ENCODE results near the gene S100Z. TPM values are rescaled to one million over a fixed set of nuclear protein-coding genes. Genes with fewer than 3 reads are reported as not detected.
"Not testable (repeated sequence)": the region's sequence is repeated elsewhere in the genome, so short reads cannot be mapped to it uniquely, and the experiment has no call there.

The S100Z gene
- total RNA-seq, 4 donors from 2014 or later: not detected

- 74% methylated on average over 3 of the region's 3 CpGs for WGBS
Measured at GRCh38 chr5:76855961-76856360, 6.1 kb downstream of the S100Z start.

GRCh38 chr5:76856800-76857199 lies 7.0 kb downstream of the S100Z start:
- DNase-seq (ENCODE audit: low spot score in 2 of 2); H3K27ac ChIP-seq; H3K27me3 ChIP-seq; H3K4me1 ChIP-seq; H3K9me3 ChIP-seq; H3K4me3 ChIP-seq; H3K36me3 ChIP-seq: not testable (repeated sequence)
- 90% methylated on average over 4 of the region's 4 CpGs for WGBS

More at GRCh38 chr5:76855961-76856360, 6.1 kb downstream of the S100Z start:
- Histone ChIP-seq H3K4me3 (no peak overlapping the region), H3K36me3 (no peaks in the 10 kb centered on the region), H3K27ac (no peak overlapping the region), H3K9me3 (no peaks in the 10 kb centered on the region), H3K4me1 (peaks cover 1% of the 10 kb centered on the region), H3K27me3 (no peaks in the 10 kb centered on the region)
- DNase-seq (ENCODE audit: low spot score in 2 of 2): no peak
- no peak for TF ChIP-seq CTCF (IDR thresholded peaks at IDR 0.05)
- TF ChIP-seq POLR2A (IDR thresholded peaks at IDR 0.05): no peak
- no peak for TF ChIP-seq POLR2AphosphoS5 (IDR thresholded peaks at IDR 0.05)
- no peak for TF ChIP-seq EP300 (IDR thresholded peaks at IDR 0.05)

GRCh38 chr5:76859591-76860247 lies 9.9 kb downstream of the S100Z start:
- no peaks in the 10 kb centered on the region for H3K36me3 ChIP-seq
- H3K27me3 ChIP-seq: no peaks in the 10 kb centered on the region
- no peak overlapping the region for H3K27ac ChIP-seq
- WGBS: 79% methylated on average over 10 of the region's 10 CpGs
- no peaks in the 10 kb centered on the region for H3K4me1 ChIP-seq
- no peak overlapping the region for H3K4me3 ChIP-seq
- TF ChIP-seq POLR2A (IDR thresholded peaks at IDR 0.05): no peak
- no peak for TF ChIP-seq POLR2AphosphoS5 (IDR thresholded peaks at IDR 0.05)
- no peak for TF ChIP-seq EP300 (IDR thresholded peaks at IDR 0.05)
- no peak for TF ChIP-seq CTCF (IDR thresholded peaks at IDR 0.05)
- no peak for DNase-seq (ENCODE audit: low spot score in 2 of 2)
- no peaks in the 10 kb centered on the region for H3K9me3 ChIP-seq

GRCh38 chr5:76861612-76862011 lies 11.8 kb downstream of the S100Z start:
- H3K36me3 ChIP-seq: no peaks in the 10 kb centered on the region
- H3K9me3 ChIP-seq: no peaks in the 10 kb centered on the region
- H3K27me3 ChIP-seq: no peaks in the 10 kb centered on the region
- H3K4me1 ChIP-seq: no peaks in the 10 kb centered on the region
- no peak overlapping the region for H3K4me3 ChIP-seq
- WGBS: 58% methylated on average over 5 of the region's 5 CpGs
- no peak for DNase-seq (ENCODE audit: low spot score in 2 of 2)
- no peak overlapping the region for H3K27ac ChIP-seq
- TF ChIP-seq EP300 (IDR thresholded peaks at IDR 0.05) (no peak), POLR2AphosphoS5 (IDR thresholded peaks at IDR 0.05) (no peak), CTCF (IDR thresholded peaks at IDR 0.05) (no peak), POLR2A (IDR thresholded peaks at IDR 0.05) (no peak)

- DNase-seq (ENCODE audit: low spot score in 2 of 2): no peak
- Histone ChIP-seq H3K4me1 (no peaks in the 10 kb centered on the region), H3K27ac (no peak overlapping the region), H3K36me3 (no peaks in the 10 kb centered on the region), H3K9me3 (no peaks in the 10 kb centered on the region), H3K27me3 (no peaks in the 10 kb centered on the region), H3K4me3 (no peak overlapping the region)
- no peak for TF ChIP-seq POLR2A (IDR thresholded peaks at IDR 0.05)
- no peak for TF ChIP-seq EP300 (IDR thresholded peaks at IDR 0.05)
- no peak for TF ChIP-seq CTCF (IDR thresholded peaks at IDR 0.05)
- WGBS: 46% methylated on average over 1 of the region's 1 CpG
Measured at GRCh38 chr5:76863001-76863400, 13.2 kb downstream of the S100Z start.

- no peaks in the 10 kb centered on the region for H3K9me3 ChIP-seq
- TF ChIP-seq EP300 (IDR thresholded peaks at IDR 0.05) (no peak), POLR2A (IDR thresholded peaks at IDR 0.05) (no peak)
- H3K4me1 ChIP-seq: no peaks in the 10 kb centered on the region
- H3K36me3 ChIP-seq: no peaks in the 10 kb centered on the region
- no peak overlapping the region for H3K27ac ChIP-seq
- no peaks in the 10 kb centered on the region for H3K27me3 ChIP-seq
- no peak for DNase-seq (ENCODE audit: low spot score in 2 of 2)
- H3K4me3 ChIP-seq: no peak overlapping the region
- WGBS: 86% methylated on average over 2 of the region's 2 CpGs
Measured at GRCh38 chr5:76866503-76866902, 16.7 kb downstream of the S100Z start.
